Right atrium auricular region (tissue), 2 donors: ENCODE results near the gene ZFAND3. TPM values are rescaled to one million over a fixed set of nuclear protein-coding genes. Genes with fewer than 3 reads are reported as not detected.
"Not testable (repeated sequence)": the region's sequence is repeated elsewhere in the genome, so short reads cannot be mapped to it uniquely, and the experiment has no call there.

Experiments
- DNase-seq: peaks from one replicate; pipeline ENCODE4 v3.0.0-alpha.2; 2019; ENCODE audit warnings: low spot score
- H3K27ac ChIP-seq, 2 donors: fragments of 200-600 bp; sonication (generic); 1 replicate in 1 of 2; 2 replicates in 1 of 2; pipeline ENCODE4 v1.5.1; 2016 to 2019
- H3K27me3 ChIP-seq, 2 donors: fragments of 200-600 bp; sonication (generic); one replicate each; pipeline versions ENCODE4 v1.5.1 to v1.6.0; 2017 to 2019
- H3K36me3 ChIP-seq: fragments of 200-600 bp; sonication (generic); one replicate; pipeline ENCODE4 v1.5.1; 2016
- H3K4me1 ChIP-seq, 2 donors: fragments of 200-600 bp; sonication (generic); one replicate each; pipeline versions ENCODE4 v1.5.1 to v1.6.0; 2017 to 2019
- H3K4me3 ChIP-seq, 2 donors: fragments of 200-600 bp; sonication (generic); 1 replicate in 1 of 2; 2 replicates in 1 of 2; pipeline ENCODE4 v1.5.1; 2017 to 2019; ENCODE audit warnings: mild to moderate bottlenecking in 1 of 2, moderate library complexity in 1 of 2
- H3K9me3 ChIP-seq, 2 donors: fragments of 200-600 bp; sonication (generic); one replicate each; pipeline ENCODE4 v1.5.1; 2019
- total RNA-seq, 2 donors: library from RNA; depleted of rRNA; stranded (reverse); fragments of >200 nt; gene quantifications; one replicate each; pipeline ENCODE4 v1.1.0, GENCODE V29; 2016
- TF ChIP-seq, protein P1 (sequence below), 2 donors: fragments of 200-600 bp; sonication (generic); IDR thresholded peaks; one replicate each; pipeline ENCODE4 v1.5.1; 2019; ENCODE audit warnings: antibody characterized with exemption in 2 of 2

Gene ZFAND3
- total RNA-seq, 2 donors from 2014 or later, result 36.7 to 40.0 TPM

DNA sequence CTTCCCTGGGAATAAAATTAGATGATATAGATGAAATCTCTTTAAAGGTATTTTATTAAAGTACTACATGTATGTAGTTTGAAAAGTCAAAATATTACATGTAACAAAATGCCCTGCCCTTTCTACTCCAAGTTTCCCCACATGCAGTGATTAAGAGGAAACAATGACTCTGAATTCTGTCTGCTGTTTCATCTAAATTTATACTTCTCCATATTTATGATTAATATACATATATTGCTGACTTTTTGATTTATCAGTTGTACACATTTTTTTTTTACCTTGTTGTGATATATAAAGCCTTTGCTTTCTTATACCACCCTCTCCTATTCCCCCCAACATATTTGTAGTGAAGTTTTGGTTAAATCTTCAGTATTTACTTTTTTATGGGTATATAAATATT lies 127.9 kb downstream of the ZFAND3 start:
- no peak for DNase-seq
- Histone ChIP-seq H3K4me1 (peaks cover 0 to 26% of the 10 kb centered on the region in 2 donors), H3K36me3 (no peaks in the 10 kb centered on the region), H3K27me3 (no peaks in the 10 kb centered on the region), H3K4me3 (no peak overlapping the region), H3K9me3 (no peaks in the 10 kb centered on the region), H3K27ac (no peak overlapping the region)
- TF ChIP-seq, protein P1, sequence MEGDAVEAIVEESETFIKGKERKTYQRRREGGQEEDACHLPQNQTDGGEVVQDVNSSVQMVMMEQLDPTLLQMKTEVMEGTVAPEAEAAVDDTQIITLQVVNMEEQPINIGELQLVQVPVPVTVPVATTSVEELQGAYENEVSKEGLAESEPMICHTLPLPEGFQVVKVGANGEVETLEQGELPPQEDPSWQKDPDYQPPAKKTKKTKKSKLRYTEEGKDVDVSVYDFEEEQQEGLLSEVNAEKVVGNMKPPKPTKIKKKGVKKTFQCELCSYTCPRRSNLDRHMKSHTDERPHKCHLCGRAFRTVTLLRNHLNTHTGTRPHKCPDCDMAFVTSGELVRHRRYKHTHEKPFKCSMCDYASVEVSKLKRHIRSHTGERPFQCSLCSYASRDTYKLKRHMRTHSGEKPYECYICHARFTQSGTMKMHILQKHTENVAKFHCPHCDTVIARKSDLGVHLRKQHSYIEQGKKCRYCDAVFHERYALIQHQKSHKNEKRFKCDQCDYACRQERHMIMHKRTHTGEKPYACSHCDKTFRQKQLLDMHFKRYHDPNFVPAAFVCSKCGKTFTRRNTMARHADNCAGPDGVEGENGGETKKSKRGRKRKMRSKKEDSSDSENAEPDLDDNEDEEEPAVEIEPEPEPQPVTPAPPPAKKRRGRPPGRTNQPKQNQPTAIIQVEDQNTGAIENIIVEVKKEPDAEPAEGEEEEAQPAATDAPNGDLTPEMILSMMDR (IDR thresholded peaks at IDR 0.05), result no peak

DNA sequence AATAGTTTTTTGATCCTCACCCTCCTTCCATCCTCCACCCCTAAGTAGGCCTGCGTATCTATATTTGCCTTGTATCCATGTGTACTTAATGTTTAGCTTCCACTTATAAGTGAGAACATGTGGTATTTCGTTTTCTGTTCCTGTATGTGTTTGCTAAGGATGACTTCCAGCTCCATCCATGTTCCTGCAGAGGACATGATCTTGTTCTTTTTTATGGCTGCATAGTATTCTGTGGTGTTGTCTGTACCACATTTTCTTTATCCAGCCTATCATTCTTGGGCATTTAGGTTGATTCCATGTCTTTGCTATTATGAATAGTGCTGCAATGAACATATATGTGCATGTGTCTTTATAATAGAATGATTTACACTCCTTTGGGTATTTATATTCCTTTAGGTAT lies 129.1 kb downstream of the ZFAND3 start:
- H3K27me3 ChIP-seq, DNase-seq, H3K36me3 ChIP-seq, H3K4me3 ChIP-seq, H3K9me3 ChIP-seq, H3K27ac ChIP-seq: not testable (repeated sequence)
- H3K4me1 ChIP-seq, result peaks cover 0 to 22% of the 10 kb centered on the region in 2 donors

DNA sequence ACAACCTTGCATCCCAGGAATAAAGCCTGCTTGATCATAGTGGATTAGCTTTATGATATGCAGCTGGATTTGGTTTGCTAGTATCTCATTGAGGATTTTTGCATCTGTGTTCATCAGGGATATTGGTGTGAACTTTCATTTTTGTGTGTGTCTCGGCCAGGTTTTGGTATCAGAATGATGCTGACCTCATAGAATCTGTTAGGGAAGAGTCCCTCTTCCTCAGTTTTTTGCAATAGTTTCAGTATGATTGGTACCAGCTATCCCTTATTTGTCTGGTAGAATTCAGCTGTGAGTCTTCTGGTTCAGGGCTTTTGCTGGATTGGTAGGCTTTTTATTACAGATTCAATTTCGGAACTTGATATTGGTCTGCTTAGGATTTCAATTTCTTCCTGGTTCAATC lies 132.5 kb downstream of the ZFAND3 start:
- peaks cover 0 to 20% of the 10 kb centered on the region in 2 donors for H3K4me1 ChIP-seq

DNA sequence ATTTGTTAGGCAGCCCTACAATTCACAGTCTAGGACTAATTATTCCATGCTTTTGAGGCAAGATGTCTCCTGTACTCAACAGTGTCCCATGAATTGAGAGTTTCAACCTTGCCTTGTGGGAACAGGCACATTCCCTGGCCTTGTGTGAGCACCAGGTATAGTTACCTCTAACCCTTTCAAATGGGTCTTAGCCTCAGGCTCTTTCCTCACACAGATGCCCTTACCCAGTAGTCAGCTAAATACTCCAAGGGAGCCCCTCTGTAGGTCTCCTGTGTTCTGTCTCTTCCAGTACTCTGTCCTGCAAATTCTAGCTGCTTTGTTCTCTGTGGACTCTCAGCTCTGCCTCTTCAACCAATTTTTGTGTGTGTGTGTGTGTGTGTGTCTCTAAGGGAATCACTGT lies 135.3 kb downstream of the ZFAND3 start:
- H3K9me3 ChIP-seq, result no peaks in the 10 kb centered on the region
- H3K27ac ChIP-seq, result no peak overlapping the region
- no peak for DNase-seq
- no peak overlapping the region for H3K4me3 ChIP-seq
- TF ChIP-seq, protein P1 (IDR thresholded peaks at IDR 0.05), result no peak
- H3K36me3 ChIP-seq, result no peaks in the 10 kb centered on the region
- H3K27me3 ChIP-seq, result no peaks in the 10 kb centered on the region
- H3K4me1 ChIP-seq, result peaks cover 0 to 20% of the 10 kb centered on the region in 2 donors

More for the DNA sequence above, 132.5 kb downstream of the ZFAND3 start:
- Histone ChIP-seq H3K9me3 (no peaks in the 10 kb centered on the region), H3K4me3 (no peak overlapping the region), H3K36me3 (no peaks in the 10 kb centered on the region), H3K27ac (no peak overlapping the region), H3K27me3 (no peaks in the 10 kb centered on the region)
- TF ChIP-seq, protein P1 (IDR thresholded peaks at IDR 0.05), result no peak
- no peak for DNase-seq

DNA sequence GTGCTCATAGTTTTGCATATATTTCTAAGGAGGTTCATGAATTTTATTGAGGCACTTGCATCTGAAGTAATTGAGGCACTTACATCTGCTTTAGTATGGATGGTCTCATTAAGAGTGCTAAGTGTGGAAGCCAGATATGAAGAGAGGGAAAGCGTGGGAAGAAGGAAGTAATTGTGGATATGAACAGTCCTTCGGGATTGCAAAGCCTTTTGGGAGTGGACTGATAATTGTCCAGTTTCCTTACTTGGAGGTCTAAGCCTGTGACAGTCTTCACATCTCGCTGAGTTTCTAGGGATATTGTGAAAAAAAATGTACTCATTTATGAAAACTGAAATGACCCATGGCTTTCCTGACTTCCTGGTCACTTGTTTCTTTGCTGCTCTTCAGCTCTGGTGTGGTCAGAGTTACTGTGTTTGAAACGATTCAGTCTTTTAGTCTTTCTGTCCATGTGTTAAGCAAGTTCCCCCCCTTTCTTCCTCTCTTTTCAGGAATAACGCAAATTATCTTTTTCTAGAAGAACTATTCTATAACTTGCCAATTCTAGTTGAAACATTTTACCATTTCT lies 137.3 kb downstream of the ZFAND3 start:
- H3K4me3 ChIP-seq, result no peak overlapping the region
- no peak overlapping the region for H3K27ac ChIP-seq
- DNase-seq, result no peak
- H3K9me3 ChIP-seq, result no peaks in the 10 kb centered on the region
- TF ChIP-seq, protein P1 (IDR thresholded peaks at IDR 0.05), result no peak
- H3K36me3 ChIP-seq, result no peaks in the 10 kb centered on the region
- H3K27me3 ChIP-seq, result no peaks in the 10 kb centered on the region
- peaks cover 0 to 20% of the 10 kb centered on the region in 2 donors for H3K4me1 ChIP-seq

DNA sequence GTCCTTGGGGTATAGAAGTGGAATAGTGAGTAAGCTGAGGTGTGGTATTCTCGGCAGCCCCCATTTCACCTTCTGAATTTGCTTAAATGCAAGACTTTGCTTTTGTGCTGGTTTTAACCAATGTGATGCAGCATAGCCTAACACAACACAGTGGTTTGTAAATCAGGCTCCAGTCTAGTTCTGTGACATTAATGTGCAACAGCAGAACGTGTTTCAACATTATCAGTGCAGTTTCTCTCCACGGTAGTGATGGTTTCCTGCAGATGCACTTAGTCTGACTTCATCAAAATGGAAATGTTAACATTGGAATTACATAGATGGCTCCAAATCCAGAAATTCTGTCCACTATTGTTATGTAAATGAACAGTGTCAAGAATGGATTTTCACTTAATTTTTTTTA lies 139.5 kb downstream of the ZFAND3 start:
- Histone ChIP-seq H3K4me3 (no peak overlapping the region), H3K4me1 (peaks cover 0 to 20% of the 10 kb centered on the region in 2 donors), H3K36me3 (no peaks in the 10 kb centered on the region), H3K27ac (no peak overlapping the region), H3K9me3 (no peaks in the 10 kb centered on the region), H3K27me3 (no peaks in the 10 kb centered on the region)
- TF ChIP-seq, protein P1 (IDR thresholded peaks at IDR 0.05), result no peak
- DNase-seq, result no peak
